Neural crest cell (in vitro differentiated cells): ENCODE data around the gene ARHGAP23. TPM values are rescaled to one million over a fixed set of nuclear protein-coding genes. Genes with fewer than 3 reads are reported as not detected.

Experiments
- DNase-seq: peaks from one replicate; pipeline ENCODE4 v3.0.0; 2021; ENCODE audit warnings: low read depth, mixed read lengths, low spot score
- H3K27ac Mint-ChIP-seq: one replicate; pipeline ENCODE4 v1.8.0; 2021; ENCODE audit warnings: mild to moderate bottlenecking, mixed read lengths; ENCODE audit not compliant: unreplicated experiment
- H3K27me3 Mint-ChIP-seq: 2 replicates; pipeline ENCODE4 v1.8.0; 2021; ENCODE audit warnings: low read depth, mild to moderate bottlenecking, mixed read lengths
- H3K36me3 Mint-ChIP-seq: 2 replicates; pipeline ENCODE4 v1.8.0; 2021; ENCODE audit warnings: low read depth, mild to moderate bottlenecking, mixed read lengths
- H3K4me1 Mint-ChIP-seq: 2 replicates; pipeline ENCODE4 v1.8.0; 2021; ENCODE audit warnings: mixed read lengths
- H3K4me3 Mint-ChIP-seq: one replicate; pipeline ENCODE4 v1.8.0; 2021; ENCODE audit warnings: mild to moderate bottlenecking, mixed read lengths
- H3K9me3 Mint-ChIP-seq: 2 replicates; pipeline ENCODE4 v1.8.0; 2021; ENCODE audit warnings: mixed read lengths
- total RNA-seq: library from RNA; stranded (reverse); gene quantifications from 2 replicates; pipeline ENCODE4 v1.2.1, GENCODE V29; 2021
- TF ChIP-seq, protein P1 (sequence below): fragments of 200-600 bp; sonication (generic); conservative IDR thresholded peaks from 2 replicates; pipeline ENCODE4 v1.5.0; 2021; ENCODE audit warnings: antibody characterized with exemption, mild to moderate bottlenecking

Gene ARHGAP23
- total RNA-seq, 1 donor from 2014 or later = 30.0 TPM

DNA sequence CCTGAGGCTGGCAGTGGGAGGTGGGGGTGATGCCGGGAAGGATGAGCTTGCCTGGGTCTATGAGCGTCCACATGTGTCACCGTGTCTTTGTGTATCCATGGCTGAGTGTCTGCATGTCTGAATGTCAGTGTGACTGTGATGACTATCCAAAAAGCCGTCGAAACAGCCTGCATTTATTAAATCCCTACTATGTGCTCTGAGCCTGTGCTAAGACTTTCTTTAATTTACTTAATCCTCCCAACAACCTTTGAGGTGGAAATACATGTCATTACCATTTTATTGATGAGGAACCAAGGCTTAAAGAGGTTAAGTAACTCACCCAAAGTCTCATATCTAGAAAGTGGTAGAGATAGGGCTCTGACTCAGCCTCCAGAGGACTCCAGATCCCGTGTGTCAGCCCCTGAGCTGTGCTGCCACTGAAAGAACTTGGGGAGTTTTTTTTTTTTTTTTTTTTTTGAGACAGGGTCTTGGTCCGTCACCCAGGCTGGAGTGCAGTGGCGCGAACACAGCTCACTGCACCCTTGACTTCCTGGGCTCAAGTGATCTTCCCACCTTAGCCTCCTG lies 20.0 kb downstream of the ARHGAP23 start:
- H3K27me3 Mint-ChIP-seq = peaks cover 13% of the 10 kb centered on the region
- TF ChIP-seq, protein P1, sequence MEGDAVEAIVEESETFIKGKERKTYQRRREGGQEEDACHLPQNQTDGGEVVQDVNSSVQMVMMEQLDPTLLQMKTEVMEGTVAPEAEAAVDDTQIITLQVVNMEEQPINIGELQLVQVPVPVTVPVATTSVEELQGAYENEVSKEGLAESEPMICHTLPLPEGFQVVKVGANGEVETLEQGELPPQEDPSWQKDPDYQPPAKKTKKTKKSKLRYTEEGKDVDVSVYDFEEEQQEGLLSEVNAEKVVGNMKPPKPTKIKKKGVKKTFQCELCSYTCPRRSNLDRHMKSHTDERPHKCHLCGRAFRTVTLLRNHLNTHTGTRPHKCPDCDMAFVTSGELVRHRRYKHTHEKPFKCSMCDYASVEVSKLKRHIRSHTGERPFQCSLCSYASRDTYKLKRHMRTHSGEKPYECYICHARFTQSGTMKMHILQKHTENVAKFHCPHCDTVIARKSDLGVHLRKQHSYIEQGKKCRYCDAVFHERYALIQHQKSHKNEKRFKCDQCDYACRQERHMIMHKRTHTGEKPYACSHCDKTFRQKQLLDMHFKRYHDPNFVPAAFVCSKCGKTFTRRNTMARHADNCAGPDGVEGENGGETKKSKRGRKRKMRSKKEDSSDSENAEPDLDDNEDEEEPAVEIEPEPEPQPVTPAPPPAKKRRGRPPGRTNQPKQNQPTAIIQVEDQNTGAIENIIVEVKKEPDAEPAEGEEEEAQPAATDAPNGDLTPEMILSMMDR = no peak
- no peaks in the 10 kb centered on the region for H3K36me3 Mint-ChIP-seq
- H3K4me1 Mint-ChIP-seq = peaks cover 48% of the 10 kb centered on the region
- no peak overlapping the region for H3K4me3 Mint-ChIP-seq
- DNase-seq = no peak
- H3K9me3 Mint-ChIP-seq = no peaks in the 10 kb centered on the region
- H3K27ac Mint-ChIP-seq = no peak overlapping the region

GRCh38 chr17:38449364-38449763 lies 21.1 kb downstream of the ARHGAP23 start:
- no peak for DNase-seq
- Mint-ChIP-seq H3K36me3 (no peaks in the 10 kb centered on the region), H3K27ac (peak overlapping the region; percentile 10), H3K9me3 (no peaks in the 10 kb centered on the region), H3K4me1 (peaks cover 43% of the 10 kb centered on the region), H3K27me3 (peaks cover 19% of the 10 kb centered on the region), H3K4me3 (peak overlapping the region; percentile 52)
- TF ChIP-seq, protein P1 = no peak

GRCh38 chr17:38450557-38451029 lies 22.3 kb downstream of the ARHGAP23 start:
- no peak for DNase-seq
- peak overlapping the region; percentile 38 for H3K4me3 Mint-ChIP-seq
- TF ChIP-seq, protein P1 = no peak
- no peaks in the 10 kb centered on the region for H3K9me3 Mint-ChIP-seq
- H3K27me3 Mint-ChIP-seq = peaks cover 28% of the 10 kb centered on the region
- no peaks in the 10 kb centered on the region for H3K36me3 Mint-ChIP-seq
- peaks cover 51% of the 10 kb centered on the region for H3K4me1 Mint-ChIP-seq
- peak overlapping the region; percentile 46 for H3K27ac Mint-ChIP-seq

DNA sequence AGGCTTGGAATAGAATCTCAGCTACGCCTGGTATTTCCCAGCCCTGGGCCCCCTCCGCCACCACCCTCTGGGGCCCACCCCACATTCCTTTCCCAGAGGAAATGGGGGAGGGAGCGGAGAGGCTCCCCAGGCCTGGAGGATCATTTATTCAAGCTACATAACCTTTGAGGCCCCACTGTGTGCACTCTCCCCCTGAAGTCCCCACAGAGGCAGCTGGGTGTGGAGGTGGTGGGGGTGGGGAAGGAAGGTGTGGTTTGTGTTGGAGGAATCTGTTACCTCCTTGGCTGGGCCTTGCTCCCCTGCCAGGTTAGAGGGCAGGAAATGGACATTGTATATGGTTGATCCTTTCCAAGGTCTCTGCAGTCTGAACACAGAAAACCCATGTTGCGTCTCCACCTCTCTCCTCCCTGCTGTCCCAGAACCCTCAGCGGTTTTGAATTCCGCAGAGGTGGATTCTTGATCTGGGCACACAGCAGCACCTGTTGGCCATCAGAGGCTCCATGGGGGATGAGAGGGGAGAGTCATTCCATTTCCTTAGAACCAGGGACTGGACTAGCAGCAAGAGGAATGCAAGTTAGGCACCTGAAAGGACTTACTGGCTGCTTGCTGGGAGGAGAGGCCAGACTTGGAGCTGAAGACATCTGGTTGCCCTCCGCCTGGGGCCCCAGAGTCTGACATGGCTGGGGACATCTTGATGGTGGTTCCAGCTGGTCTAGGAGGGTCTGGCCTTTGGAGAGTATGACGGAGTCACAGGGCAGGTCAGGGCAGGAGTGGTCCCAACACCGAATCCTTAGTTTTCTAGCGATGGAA lies 23.0 kb downstream of the ARHGAP23 start:
- Mint-ChIP-seq H3K4me3 (peak overlapping the region; percentile 81), H3K9me3 (no peaks in the 10 kb centered on the region), H3K36me3 (no peaks in the 10 kb centered on the region), H3K4me1 (peaks cover 54% of the 10 kb centered on the region), H3K27me3 (peaks cover 31% of the 10 kb centered on the region), H3K27ac (peak overlapping the region; percentile 84)
- TF ChIP-seq, protein P1 = no peak
- DNase-seq = no peak

GRCh38 chr17:38451840-38452529 lies 23.7 kb downstream of the ARHGAP23 start:
- Mint-ChIP-seq H3K4me3 (peak overlapping the region; percentile 81), H3K4me1 (peaks cover 59% of the 10 kb centered on the region), H3K27ac (peak overlapping the region; percentile 84), H3K27me3 (peaks cover 33% of the 10 kb centered on the region), H3K36me3 (no peaks in the 10 kb centered on the region), H3K9me3 (no peaks in the 10 kb centered on the region)
- TF ChIP-seq, protein P1 = no peak
- DNase-seq = no peak
